Suprapubic skin (tissue), 4 donors: ENCODE data around the gene CRYBB2.

Experiments used
- CTCF ChIP-seq, 2 donors: fragments of 200-600 bp in 1 of 2; fragments of 450-650 bp in 1 of 2; sonication (generic) in 1 of 2; IDR thresholded peaks; one replicate each; pipeline ENCODE4 v1.5.1; 2016 to 2019; ENCODE audit warnings: antibody characterized with exemption in 2 of 2, mild to moderate bottlenecking in 1 of 2, moderate library complexity in 1 of 2
- EP300 ChIP-seq: sonication (generic); formaldehyde crosslinking; IDR thresholded peaks from one replicate; pipeline ENCODE4 v1.6.1; 2017; ENCODE audit warnings: antibody characterized with exemption
- POLR2A ChIP-seq, 2 donors: fragments of 450-650 bp; IDR thresholded peaks; one replicate each; pipeline ENCODE4 v1.6.1; 2017; ENCODE audit warnings: antibody characterized with exemption in 2 of 2, mild to moderate bottlenecking in 2 of 2, moderate library complexity in 2 of 2
- POLR2AphosphoS5 ChIP-seq, 3 donors: sonication (generic); formaldehyde crosslinking; IDR thresholded peaks; one replicate each; pipeline ENCODE4 v1.6.1; 2017; ENCODE audit warnings: antibody characterized with exemption in 3 of 3

- TF ChIP-seq CTCF (IDR thresholded peaks at IDR 0.05), result no peak
- no peak for TF ChIP-seq POLR2AphosphoS5 (IDR thresholded peaks at IDR 0.05)
- TF ChIP-seq POLR2A (IDR thresholded peaks at IDR 0.05), result no peak
- no peak for TF ChIP-seq EP300
These were observed 10.5 kb upstream of the CRYBB2 start for GRCh38 chr22:25208743-25209505.
